RWPE1 (cell line): Measurements from ENCODE around the gene MIB1.

Experiments used
- CTCF ChIA-PET: fragments of 350-600 bp; sonication (Branson Sonifier 250); formaldehyde crosslinking; extraction: SDS; loops from one replicate; lab custom pipeline; 2021; lab: Yijun Ruan, JAX
- POLR2A ChIA-PET: fragments of 400-600 bp; formaldehyde crosslinking; extraction: SDS; loops from one replicate; lab custom pipeline; 2020; ENCODE audit warnings: antibody characterized with exemption; ENCODE audit not compliant: low non-redundant PET; lab: Yijun Ruan, JAX
- DNase-seq: peaks from one replicate; pipeline ENCODE4 v3.0.0; 2012; ENCODE audit warnings: low spot score
- H3K27ac ChIP-seq: fragments of 450-650 bp; 2 replicates; pipeline ENCODE4 v1.5.1; 2017
- CTCF ChIP-seq: fragments of 450-650 bp; conservative IDR thresholded peaks from 2 replicates; pipeline ENCODE4 v1.5.1; 2017; ENCODE audit warnings: low read depth, mild to moderate bottlenecking

MIB1 gene

GRCh38 chr18:21805771-21806366, 65.3 kb downstream of the MIB1 start:
- POLR2A ChIA-PET, result no interaction called here
- no peak for TF ChIP-seq CTCF
- H3K27ac ChIP-seq, result no peak overlapping the region
- DNase-seq, result no peak
- CTCF ChIA-PET, result interaction anchor here (0.6 kb wide), 1 partner anchor 129 kb away, joined by 6 read pairs; no protein-coding TSS in a partner anchor

GRCh38 chr18:21808185-21808584, 67.6 kb downstream of the MIB1 start:
- TF ChIP-seq CTCF, result no peak
- ChIA-PET POLR2A (no interaction called here), CTCF (interaction anchor here (0.5 kb wide), 1 partner anchor 14 kb away, joined by 4 read pairs; no protein-coding TSS in a partner anchor)
- no peak overlapping the region for H3K27ac ChIP-seq
- DNase-seq, result no peak

GRCh38 chr18:21809725-21810124, 69.1 kb downstream of the MIB1 start:
- TF ChIP-seq CTCF, result no peak
- DNase-seq, result no peak
- POLR2A ChIA-PET, result no interaction called here

GRCh38 chr18:21815101-21815500, 74.5 kb downstream of the MIB1 start:
- DNase-seq, result no peak
- POLR2A ChIA-PET, result no interaction called here
- CTCF ChIA-PET, result interaction anchor here (0.6 kb wide), 1 partner anchor 15 kb away, joined by 3 read pairs; no protein-coding TSS in a partner anchor
- TF ChIP-seq CTCF, result no peak
- H3K27ac ChIP-seq, result no peak overlapping the region

More at GRCh38 chr18:21809725-21810124, 69.1 kb downstream of the MIB1 start:
- H3K27ac ChIP-seq, result no peak overlapping the region
- CTCF ChIA-PET, result interaction anchor here (0.6 kb wide), 1 partner anchor 11 kb away, joined by 3 read pairs; no protein-coding TSS in a partner anchor

- H3K27ac ChIP-seq, result no peak overlapping the region
- TF ChIP-seq CTCF, result peak; percentile 70
- DNase-seq, result peak; percentile 42
- POLR2A ChIA-PET, result no interaction called here
- CTCF ChIA-PET, result interaction anchor here (0.6 to 1.4 kb wide), 6 partner anchors 9 to 958 kb away, joined by 3 to 5 read pairs (median 4); no protein-coding TSS in a partner anchor
Measured at GRCh38 chr18:21820033-21820810, 79.6 kb downstream of the MIB1 start.

GRCh38 chr18:21820811-21821143, 80.2 kb downstream of the MIB1 start:
- no peak for DNase-seq
- TF ChIP-seq CTCF, result no peak
- ChIA-PET POLR2A (no interaction called here), CTCF (interaction anchor here (0.7 to 1.4 kb wide), 4 partner anchors 8 to 50 kb away, joined by 3 to 5 read pairs (median 4); no protein-coding TSS in a partner anchor)
- H3K27ac ChIP-seq, result no peak overlapping the region
